Measurements from ENCODE around the gene CSDE1.

Gene CSDE1

DNA sequence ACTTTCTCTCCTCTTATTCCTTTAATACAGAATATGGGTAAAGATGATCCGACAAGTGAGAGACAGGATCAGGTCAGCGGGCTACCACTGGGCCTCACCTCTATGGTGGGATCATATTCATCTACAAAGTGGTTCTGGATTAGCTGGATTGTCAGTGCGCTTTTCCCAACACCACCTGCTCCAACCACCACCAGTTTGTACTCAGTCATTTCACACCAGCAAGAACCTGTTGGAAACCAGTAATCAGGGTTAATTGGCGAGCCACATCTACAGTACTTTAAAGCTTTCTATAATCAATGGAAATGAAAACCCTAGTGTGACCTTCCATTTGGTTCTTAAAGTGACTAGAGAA lies 41.9 kb downstream of the CSDE1 start:
- TF ChIP-seq, protein P1, sequence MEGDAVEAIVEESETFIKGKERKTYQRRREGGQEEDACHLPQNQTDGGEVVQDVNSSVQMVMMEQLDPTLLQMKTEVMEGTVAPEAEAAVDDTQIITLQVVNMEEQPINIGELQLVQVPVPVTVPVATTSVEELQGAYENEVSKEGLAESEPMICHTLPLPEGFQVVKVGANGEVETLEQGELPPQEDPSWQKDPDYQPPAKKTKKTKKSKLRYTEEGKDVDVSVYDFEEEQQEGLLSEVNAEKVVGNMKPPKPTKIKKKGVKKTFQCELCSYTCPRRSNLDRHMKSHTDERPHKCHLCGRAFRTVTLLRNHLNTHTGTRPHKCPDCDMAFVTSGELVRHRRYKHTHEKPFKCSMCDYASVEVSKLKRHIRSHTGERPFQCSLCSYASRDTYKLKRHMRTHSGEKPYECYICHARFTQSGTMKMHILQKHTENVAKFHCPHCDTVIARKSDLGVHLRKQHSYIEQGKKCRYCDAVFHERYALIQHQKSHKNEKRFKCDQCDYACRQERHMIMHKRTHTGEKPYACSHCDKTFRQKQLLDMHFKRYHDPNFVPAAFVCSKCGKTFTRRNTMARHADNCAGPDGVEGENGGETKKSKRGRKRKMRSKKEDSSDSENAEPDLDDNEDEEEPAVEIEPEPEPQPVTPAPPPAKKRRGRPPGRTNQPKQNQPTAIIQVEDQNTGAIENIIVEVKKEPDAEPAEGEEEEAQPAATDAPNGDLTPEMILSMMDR (IDR thresholded peaks at IDR 0.05; ENCODE audit: low read depth, low read length): no peak

DNA sequence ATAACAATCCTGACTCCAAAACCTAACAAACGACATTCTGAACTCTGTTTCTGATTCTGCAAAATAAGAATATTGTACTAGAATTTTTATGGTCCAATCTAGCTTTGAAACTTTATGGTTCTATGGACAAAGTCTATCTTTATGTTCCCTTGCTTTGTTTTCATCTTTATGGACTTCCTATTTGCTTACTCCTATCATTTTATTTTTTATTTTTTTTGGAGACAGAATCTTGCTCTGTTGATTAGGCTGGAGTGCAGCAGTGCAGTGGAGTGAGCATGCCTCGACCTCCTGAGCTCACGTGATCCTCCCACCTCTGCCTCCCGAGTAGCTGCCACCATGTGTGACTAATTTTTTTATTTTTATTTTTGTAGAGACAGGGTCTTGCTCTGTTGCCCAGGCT lies 44.8 kb downstream of the CSDE1 start:
- H3K4me3 ChIP-seq (ENCODE audit: low read depth, low read length): no peak overlapping the region
- TF ChIP-seq, protein P1 (IDR thresholded peaks at IDR 0.05; ENCODE audit: low read depth, low read length): no peak

More for the DNA sequence above, 41.9 kb downstream of the CSDE1 start:
- H3K4me3 ChIP-seq (ENCODE audit: low read depth, low read length): peak overlapping the region; percentile 99

DNA sequence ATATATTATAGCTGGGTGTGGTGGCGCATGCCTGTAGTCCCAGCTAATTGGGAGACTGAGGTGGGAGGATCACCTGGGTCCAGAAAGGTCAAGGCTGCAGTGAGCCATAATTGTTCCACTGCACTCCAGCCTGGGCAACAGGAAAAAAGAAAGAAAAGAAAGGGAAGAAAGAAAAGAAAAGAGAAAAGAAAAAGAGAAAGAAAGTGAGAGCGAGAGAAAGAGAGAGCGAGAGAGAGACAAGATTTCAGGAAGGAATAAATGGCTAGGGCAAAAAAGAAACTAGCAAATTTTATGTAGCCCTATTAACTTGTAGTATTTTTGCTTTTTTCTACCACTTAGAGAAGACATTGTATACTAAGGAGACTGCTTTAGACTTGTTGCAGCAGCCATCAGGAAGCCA lies 47.4 kb downstream of the CSDE1 start:
- TF ChIP-seq, protein P1 (IDR thresholded peaks at IDR 0.05; ENCODE audit: low read depth, low read length): no peak
- H3K4me3 ChIP-seq (ENCODE audit: low read depth, low read length): no peak overlapping the region

DNA sequence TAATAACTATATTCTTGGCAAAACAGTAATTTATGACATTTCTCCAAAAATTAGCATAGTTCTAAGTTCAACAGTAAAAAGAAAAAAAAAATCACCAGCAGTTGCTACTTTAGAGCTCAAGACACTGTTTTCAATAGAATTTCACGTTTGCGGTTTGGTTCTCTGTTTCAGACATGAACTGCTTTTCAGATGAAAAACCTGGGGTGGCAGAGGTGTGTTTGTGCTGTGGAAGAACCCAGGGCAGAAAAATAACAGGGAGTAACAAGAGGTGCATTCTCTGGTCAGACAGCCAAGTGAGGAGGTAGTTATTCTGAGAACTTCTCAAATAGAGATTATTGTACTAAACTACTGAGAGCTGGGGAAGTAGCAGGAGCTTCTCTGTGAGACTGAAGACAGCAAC lies 50.2 kb downstream of the CSDE1 start:
- no peak overlapping the region for H3K4me3 ChIP-seq (ENCODE audit: low read depth, low read length)
- TF ChIP-seq, protein P1 (IDR thresholded peaks at IDR 0.05; ENCODE audit: low read depth, low read length): no peak

DNA sequence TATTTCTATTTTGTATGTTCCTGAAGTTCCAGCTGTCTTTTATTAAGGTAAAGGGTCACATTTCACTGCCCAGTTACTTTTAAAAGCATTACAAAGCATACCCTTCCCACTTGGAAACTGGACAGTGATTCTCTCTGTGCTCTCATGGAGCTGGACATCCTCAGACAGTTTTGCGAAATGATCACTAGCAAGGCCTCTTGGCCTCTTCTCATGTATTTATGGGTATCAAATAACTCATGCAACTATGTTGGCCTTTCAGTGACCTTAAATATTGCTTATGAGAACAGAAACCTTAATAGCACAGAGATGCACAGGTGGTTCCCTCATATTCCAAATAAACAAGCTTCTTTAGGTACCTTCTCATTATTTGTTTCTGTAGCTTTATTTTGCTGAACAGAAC lies 54.5 kb downstream of the CSDE1 start:
- no peak overlapping the region for H3K4me3 ChIP-seq (ENCODE audit: low read depth, low read length)
- TF ChIP-seq, protein P1 (IDR thresholded peaks at IDR 0.05; ENCODE audit: low read depth, low read length): no peak

DNA sequence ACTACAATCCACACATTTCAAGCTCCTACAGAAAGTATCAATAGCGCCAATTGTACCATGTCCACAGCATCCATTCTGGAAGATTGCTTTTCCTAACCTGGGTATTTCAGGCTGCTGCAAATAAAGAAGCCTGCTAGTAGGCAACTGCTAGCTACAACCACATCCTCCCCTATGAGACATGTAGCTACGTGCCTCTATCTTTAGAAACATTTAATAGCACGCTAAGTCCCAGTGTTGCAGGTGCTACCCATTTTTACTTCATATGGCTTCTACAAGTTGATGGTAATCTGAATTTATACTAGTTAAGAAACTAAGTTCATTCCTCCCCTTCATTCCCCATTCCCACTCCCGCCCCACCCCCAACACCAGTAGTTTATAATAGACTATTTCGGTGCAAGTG lies 55.0 kb downstream of the CSDE1 start:
- TF ChIP-seq, protein P1 (IDR thresholded peaks at IDR 0.05; ENCODE audit: low read depth, low read length): no peak
- H3K4me3 ChIP-seq (ENCODE audit: low read depth, low read length): no peak overlapping the region

DNA sequence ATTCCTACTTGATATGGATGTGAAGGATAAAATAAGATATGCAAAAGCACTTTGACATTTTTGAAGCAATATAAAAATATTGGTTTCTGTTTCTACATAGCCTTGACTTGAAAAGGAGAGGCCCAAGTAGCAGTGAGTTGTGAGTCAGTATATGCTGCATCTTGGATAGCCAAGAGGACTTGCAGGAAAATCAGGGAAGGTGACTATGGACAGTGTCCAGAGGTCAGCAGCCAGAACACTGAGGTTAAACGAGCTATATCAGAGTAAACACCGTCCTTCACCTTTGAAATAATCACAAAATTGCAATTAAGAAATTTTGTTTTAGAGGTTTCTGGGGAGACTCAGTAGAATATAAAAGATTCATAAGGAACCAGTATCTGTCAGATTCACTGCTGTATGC lies 55.9 kb downstream of the CSDE1 start:
- H3K4me3 ChIP-seq (ENCODE audit: low read depth, low read length): no peak overlapping the region
- TF ChIP-seq, protein P1 (IDR thresholded peaks at IDR 0.05; ENCODE audit: low read depth, low read length): no peak

All from WI38 (cell line).